Peyer's patch (tissue), 4 donors: Measurements from ENCODE around the gene IKBKE. TPM values are rescaled to one million over a fixed set of nuclear protein-coding genes. Genes with fewer than 3 reads are reported as not detected.
A peak's percentile ranks its signal among the peaks of the same experiment; 100 is the strongest.

Experiments
- DNase-seq, 3 donors: peaks; one replicate each; pipeline ENCODE4 v3.0.0-alpha.2; 2017 to 2019
- H3K27ac ChIP-seq, 4 donors: fragments of 200-600 bp; sonication (generic); one replicate each; pipeline ENCODE4 v1.5.1; 2016 to 2019
- H3K27me3 ChIP-seq, 2 donors: fragments of 200-600 bp; sonication (generic); one replicate each; pipeline ENCODE4 v1.5.1; 2019
- H3K36me3 ChIP-seq, 3 donors: fragments of 200-600 bp; sonication (generic); one replicate each; pipeline ENCODE4 v1.5.1; 2016 to 2019
- H3K4me1 ChIP-seq, 4 donors: fragments of 200-600 bp; sonication (generic); one replicate each; pipeline ENCODE4 v1.5.1; 2016 to 2019
- H3K4me3 ChIP-seq, 4 donors: fragments of 200-600 bp; sonication (generic); 1 replicate in 3 of 4; 2 replicates in 1 of 4; pipeline ENCODE4 v1.5.1; 2016 to 2019; ENCODE audit warnings: mild to moderate bottlenecking in 1 of 4
- H3K9me3 ChIP-seq, 4 donors: fragments of 200-600 bp; sonication (generic); one replicate each; pipeline ENCODE4 v1.5.1; 2016 to 2019; ENCODE audit warnings: mild to moderate bottlenecking in 1 of 4
- POLR2A ChIP-seq, 2 donors: fragments of 450-650 bp; IDR thresholded peaks; one replicate each; pipeline ENCODE4 v1.5.1; 2017; ENCODE audit warnings: antibody characterized with exemption in 2 of 2, mild to moderate bottlenecking in 2 of 2, moderate library complexity in 2 of 2
- total RNA-seq, 4 donors: library from RNA; depleted of rRNA; stranded (reverse); fragments of >200 nt; gene quantifications; one replicate each; pipeline ENCODE4 v1.1.0, GENCODE V29; 2016
- TF ChIP-seq, protein P1 (sequence below), 6 experiments: fragments of 450-650 bp in 4 of 6; fragments of 200-600 bp in 2 of 6; sonication (generic) in 1 of 6; IDR thresholded peaks; one replicate each; pipeline ENCODE4 v1.5.1; 2017 to 2019; ENCODE audit warnings: antibody characterized with exemption in 6 of 6, mild to moderate bottlenecking in 3 of 6, moderate library complexity in 1 of 6

IKBKE gene
- total RNA-seq, 4 donors from 2014 or later, result 5.6 to 31.4 (median 17.5) TPM

DNA sequence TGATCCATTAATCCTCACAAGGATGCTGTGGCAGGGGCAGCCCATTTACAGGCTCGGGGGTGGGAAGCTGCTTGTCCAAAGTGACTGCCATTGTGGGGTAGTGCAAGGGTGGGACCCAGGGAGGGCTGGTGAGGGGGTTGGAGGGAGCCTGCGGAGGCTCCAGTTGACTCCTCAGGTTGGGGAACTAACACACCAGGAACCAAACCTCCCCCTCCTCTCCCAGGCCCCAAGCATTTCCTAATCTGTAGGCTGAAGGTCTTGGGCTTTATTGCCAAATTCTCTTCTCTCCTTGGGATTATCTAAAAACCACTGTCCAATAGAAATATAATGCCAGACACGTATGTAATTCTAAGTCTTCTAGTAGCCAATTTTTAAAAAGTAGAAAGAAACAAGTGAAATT lies 18.2 kb downstream of the IKBKE start:
- Histone ChIP-seq H3K27ac (no peak overlapping the region), H3K4me1 (peaks cover 0 to 5% (median 0%) of the 10 kb centered on the region in 4 donors), H3K4me3 (no peak overlapping the region), H3K36me3 (peaks cover 0 to 38% (median 0%) of the 10 kb centered on the region in 3 donors), H3K27me3 (no peaks in the 10 kb centered on the region), H3K9me3 (no peaks in the 10 kb centered on the region)
- no peak for DNase-seq
- no peak for TF ChIP-seq POLR2A (IDR thresholded peaks at IDR 0.05)
- TF ChIP-seq, protein P1, sequence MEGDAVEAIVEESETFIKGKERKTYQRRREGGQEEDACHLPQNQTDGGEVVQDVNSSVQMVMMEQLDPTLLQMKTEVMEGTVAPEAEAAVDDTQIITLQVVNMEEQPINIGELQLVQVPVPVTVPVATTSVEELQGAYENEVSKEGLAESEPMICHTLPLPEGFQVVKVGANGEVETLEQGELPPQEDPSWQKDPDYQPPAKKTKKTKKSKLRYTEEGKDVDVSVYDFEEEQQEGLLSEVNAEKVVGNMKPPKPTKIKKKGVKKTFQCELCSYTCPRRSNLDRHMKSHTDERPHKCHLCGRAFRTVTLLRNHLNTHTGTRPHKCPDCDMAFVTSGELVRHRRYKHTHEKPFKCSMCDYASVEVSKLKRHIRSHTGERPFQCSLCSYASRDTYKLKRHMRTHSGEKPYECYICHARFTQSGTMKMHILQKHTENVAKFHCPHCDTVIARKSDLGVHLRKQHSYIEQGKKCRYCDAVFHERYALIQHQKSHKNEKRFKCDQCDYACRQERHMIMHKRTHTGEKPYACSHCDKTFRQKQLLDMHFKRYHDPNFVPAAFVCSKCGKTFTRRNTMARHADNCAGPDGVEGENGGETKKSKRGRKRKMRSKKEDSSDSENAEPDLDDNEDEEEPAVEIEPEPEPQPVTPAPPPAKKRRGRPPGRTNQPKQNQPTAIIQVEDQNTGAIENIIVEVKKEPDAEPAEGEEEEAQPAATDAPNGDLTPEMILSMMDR (IDR thresholded peaks at IDR 0.05), result no peak

DNA sequence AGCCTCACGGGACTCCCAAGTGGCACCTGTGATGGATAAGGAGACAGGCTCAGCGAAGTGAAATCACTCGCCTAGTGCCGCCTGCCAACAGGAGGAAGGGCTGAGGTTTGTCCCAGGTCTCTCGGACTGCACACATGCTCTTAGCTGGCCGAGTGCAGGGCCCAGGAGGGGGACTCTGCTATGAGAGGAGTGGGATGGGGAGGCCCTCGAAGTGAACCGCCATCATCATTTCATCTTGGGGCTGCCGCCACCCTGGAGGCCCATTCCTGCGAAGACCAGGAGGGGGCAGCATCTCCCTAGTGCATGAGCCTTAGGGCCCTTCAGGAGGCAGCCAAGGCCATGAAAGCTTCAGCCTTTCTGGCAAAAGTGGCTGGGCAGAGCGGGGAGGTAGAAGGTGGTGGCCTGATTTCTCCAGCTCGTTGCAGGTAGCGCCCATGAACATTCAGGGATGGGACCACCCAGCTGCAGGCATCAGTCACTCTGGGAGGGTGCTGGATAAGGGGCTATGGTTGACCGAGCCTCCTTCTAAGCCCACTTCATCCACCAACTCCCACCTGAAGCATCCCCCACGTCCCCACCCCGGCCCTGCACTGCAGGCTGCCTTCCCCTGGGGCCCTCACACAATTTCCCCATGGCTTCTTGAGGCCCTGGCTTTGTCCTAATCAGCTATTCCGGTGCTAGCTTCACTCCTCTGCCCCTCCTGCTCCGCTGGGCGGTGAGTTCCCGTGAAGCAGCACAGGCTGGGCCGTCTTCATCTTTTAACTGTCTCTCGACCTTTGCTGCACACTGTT lies 19.9 kb downstream of the IKBKE start:
- Histone ChIP-seq H3K36me3 (peaks cover 0 to 41% (median 0%) of the 10 kb centered on the region in 3 donors), H3K4me1 (peaks cover 0 to 9% (median 1%) of the 10 kb centered on the region in 4 donors), H3K27me3 (no peaks in the 10 kb centered on the region), H3K9me3 (no peaks in the 10 kb centered on the region), H3K27ac (no peak overlapping the region), H3K4me3 (no peak overlapping the region)
- DNase-seq, result peak; percentile 64 to 83 (median 72)
- no peak for TF ChIP-seq POLR2A (IDR thresholded peaks at IDR 0.05)
- TF ChIP-seq, protein P1 (IDR thresholded peaks at IDR 0.05), result peak; percentile 39 to 83 (median 80)

- Histone ChIP-seq H3K4me1 (peaks cover 0 to 10% (median 3%) of the 10 kb centered on the region in 4 donors), H3K4me3 (no peak overlapping the region), H3K27ac (no peak overlapping the region), H3K36me3 (peaks cover 0 to 36% (median 0%) of the 10 kb centered on the region in 3 donors), H3K27me3 (no peaks in the 10 kb centered on the region), H3K9me3 (no peaks in the 10 kb centered on the region)
- DNase-seq, result no peak
- TF ChIP-seq, protein P1 (IDR thresholded peaks at IDR 0.05), result no peak
- no peak for TF ChIP-seq POLR2A (IDR thresholded peaks at IDR 0.05)
Measured at GRCh38 chr1:206490771-206491405, 20.6 kb downstream of the IKBKE start.

DNA sequence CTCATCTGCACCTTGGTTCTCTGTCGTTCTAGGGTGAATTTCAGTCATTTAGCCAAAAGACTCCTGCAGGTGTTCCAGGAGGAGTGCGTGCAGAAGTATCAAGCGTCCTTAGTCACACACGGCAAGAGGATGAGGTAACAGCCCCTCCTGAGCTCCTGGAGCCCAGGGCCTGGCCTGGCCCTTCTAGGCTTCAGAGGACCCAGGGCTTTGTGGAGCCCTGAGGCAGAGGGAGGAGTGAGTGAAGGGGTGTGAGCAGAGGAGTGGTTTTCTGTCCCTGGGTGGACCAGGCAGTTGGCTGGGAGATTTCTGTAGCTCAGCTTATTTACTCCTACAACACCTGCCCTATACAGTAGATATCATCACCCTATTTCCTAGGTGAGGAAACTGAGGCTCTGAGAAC lies 21.3 kb downstream of the IKBKE start:
- peaks cover 0 to 36% (median 0%) of the 10 kb centered on the region in 3 donors for H3K36me3 ChIP-seq
- H3K4me3 ChIP-seq, result no peak overlapping the region
- H3K9me3 ChIP-seq, result no peaks in the 10 kb centered on the region
- no peaks in the 10 kb centered on the region for H3K27me3 ChIP-seq
- no peak for TF ChIP-seq POLR2A (IDR thresholded peaks at IDR 0.05)
- TF ChIP-seq, protein P1 (IDR thresholded peaks at IDR 0.05), result no peak
- no peak for DNase-seq
- peaks cover 0 to 13% (median 5%) of the 10 kb centered on the region in 4 donors for H3K4me1 ChIP-seq
- H3K27ac ChIP-seq, result no peak overlapping the region

DNA sequence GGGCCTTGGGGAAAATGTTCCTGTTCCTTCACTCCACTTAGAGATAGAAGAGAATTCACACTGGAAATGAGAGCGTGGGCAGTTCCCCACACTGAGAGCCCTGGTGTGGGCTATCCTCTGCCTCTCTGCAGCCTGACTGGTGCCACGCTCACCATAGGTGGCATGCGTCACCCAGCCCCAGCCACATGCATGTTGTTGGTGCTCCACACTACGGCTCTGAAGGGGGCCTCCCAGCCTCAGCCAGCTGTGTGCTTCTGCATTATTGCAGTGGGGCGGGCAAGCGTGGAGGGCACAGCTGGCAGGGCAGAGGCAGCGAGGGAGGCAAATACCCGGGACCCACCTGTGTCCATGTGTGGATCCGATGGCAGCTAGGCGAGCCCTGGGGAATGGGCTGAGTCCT lies 22.3 kb downstream of the IKBKE start:
- Histone ChIP-seq H3K4me1 (peaks cover 0 to 14% (median 10%) of the 10 kb centered on the region in 4 donors), H3K4me3 (no peak overlapping the region), H3K27ac (no peak overlapping the region), H3K27me3 (no peaks in the 10 kb centered on the region), H3K9me3 (no peaks in the 10 kb centered on the region), H3K36me3 (peaks cover 0 to 36% (median 0%) of the 10 kb centered on the region in 3 donors)
- TF ChIP-seq POLR2A (IDR thresholded peaks at IDR 0.05), result no peak
- TF ChIP-seq, protein P1 (IDR thresholded peaks at IDR 0.05), result no peak
- DNase-seq, result no peak
